Panc1 (cell line): ENCODE results near the gene WDR35.

Experiments
- CTCF ChIP-seq: fragments of 450-650 bp; IDR thresholded peaks from 2 replicates; pipeline ENCODE4 v1.5.1; 2017; ENCODE audit warnings: mild to moderate bottlenecking
- POLR2AphosphoS5 ChIP-seq: IDR thresholded peaks from 2 replicates; pipeline ENCODE4 v1.6.1; 2012; ENCODE audit warnings: mild to moderate bottlenecking, low read depth, low read length, moderate library complexity
- REST ChIP-seq, 2 experiments: IDR thresholded peaks; 2 replicates each; pipeline ENCODE4 v1.6.1; 2011 to 2012; ENCODE audit warnings: low read depth in 2 of 2, control low read depth in 1 of 2, low read length in 1 of 2, mild to moderate bottlenecking in 1 of 2, moderate library complexity in 1 of 2; ENCODE audit not compliant: insufficient read depth in 1 of 2
- TCF7L2 ChIP-seq: IDR thresholded peaks from 2 replicates; pipeline ENCODE4 v1.6.1; 2011; ENCODE audit warnings: mild to moderate bottlenecking, low read depth, low read length, inconsistent platforms

GRCh38 chr2:20008703-20009102, 18.8 kb upstream of the WDR35 start:
- no peak for TF ChIP-seq CTCF
- TF ChIP-seq POLR2AphosphoS5 = no peak
- no peak for TF ChIP-seq TCF7L2
- TF ChIP-seq REST (IDR thresholded peaks at IDR 0.05; ENCODE audit: insufficient read depth in 1 of 2, low read depth in 2 of 2, low read length in 1 of 2) = no peak
